ENCODE data around the gene MPPE1. TPM values are rescaled to one million over a fixed set of nuclear protein-coding genes. Genes with fewer than 3 reads are reported as not detected.

Gene MPPE1
- total and polyA plus RNA-seq, 9 of the 15 experiments (the other 6 are each of a cell fraction or from before 2014, with no cell fraction given) = 10.7 to 19.5 (median 13.3) TPM

DNA sequence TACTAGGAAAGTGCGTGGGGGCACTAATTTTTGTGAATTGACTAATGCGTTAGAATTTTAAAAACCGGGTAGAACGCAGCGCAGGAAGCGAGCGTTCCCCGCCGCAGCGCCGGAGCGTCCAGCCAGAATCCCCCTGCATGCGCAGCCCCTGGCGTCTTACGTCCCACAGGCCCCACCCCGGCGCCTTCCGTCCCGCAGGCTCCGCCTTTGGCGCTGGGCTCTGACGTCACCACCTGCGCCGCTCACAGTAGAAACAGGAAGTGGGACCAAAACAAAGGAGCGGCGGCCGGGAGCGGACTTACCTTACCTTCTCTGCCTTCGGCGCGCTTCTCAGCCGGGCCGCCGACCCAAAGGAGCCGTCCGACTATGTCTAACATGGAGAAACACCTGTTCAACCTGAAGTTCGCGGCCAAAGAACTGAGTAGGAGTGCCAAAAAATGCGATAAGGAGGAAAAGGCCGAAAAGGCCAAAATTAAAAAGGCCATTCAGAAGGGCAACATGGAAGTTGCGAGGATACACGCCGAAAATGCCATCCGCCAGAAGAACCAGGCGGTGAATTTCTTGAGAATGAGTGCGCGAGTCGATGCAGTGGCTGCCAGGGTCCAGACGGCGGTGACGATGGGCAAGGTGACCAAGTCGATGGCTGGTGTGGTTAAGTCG, 56.8 kb downstream of the MPPE1 start, which contains the start of gene CHMP1B (continued):
- TF ChIP-seq CSDE1 (IDR thresholded peaks at IDR 0.05) = peak in 1 of 2 experiments; percentile 68; a peak in 2 of 4 replicates
- no peak for TF ChIP-seq FIP1L1 (IDR thresholded peaks at IDR 0.05; ENCODE audit: low read depth, low read length, poor library complexity, severe bottlenecking)
- TF ChIP-seq ZBTB1 (CRISPR knock-in tag; IDR thresholded peaks at IDR 0.05; ENCODE audit: borderline replicate concordance, low read depth) = no peak
- no peak for TF ChIP-seq NR2C1 (IDR thresholded peaks at IDR 0.05)
- TF ChIP-seq NR2C1 (tag; IDR thresholded peaks at IDR 0.05) = no peak
- TF ChIP-seq ZNF551 (CRISPR knock-in tag; IDR thresholded peaks at IDR 0.05) = no peak
- TF ChIP-seq FOXM1 (IDR thresholded peaks at IDR 0.05; ENCODE audit: low read depth) = no peak; the same call in 1 of the 2 replicates
- no peak for TF ChIP-seq FOXM1 (CRISPR knock-in tag; IDR thresholded peaks at IDR 0.05; ENCODE audit: low read depth)
- TF ChIP-seq NFYB (IDR thresholded peaks at IDR 0.05; ENCODE audit: extremely low read depth, insufficient read length) = no peak
- no peak for TF ChIP-seq HES1 (IDR thresholded peaks at IDR 0.05; ENCODE audit: low read depth)
- TF ChIP-seq IFI16 (CRISPR knock-in tag; IDR thresholded peaks at IDR 0.05) = no peak
- no peak for TF ChIP-seq RAD51 (IDR thresholded peaks at IDR 0.05; ENCODE audit: borderline replicate concordance, low read depth)
- TF ChIP-seq MED1 (CRISPR knock-in tag; IDR thresholded peaks at IDR 0.05; ENCODE audit: borderline replicate concordance) = no peak
- no peak for TF ChIP-seq SP2 (IDR thresholded peaks at IDR 0.05; ENCODE audit: extremely low read depth, low read depth, low read length, poor library complexity, severe bottlenecking)
- TF ChIP-seq SIRT6 (IDR thresholded peaks at IDR 0.05; ENCODE audit: low read depth, low read length) = no peak
- TF ChIP-seq ZKSCAN1 (IDR thresholded peaks at IDR 0.05; ENCODE audit: low read depth, low read length) = peak; percentile 66; the same call in 1 of the 2 replicates
- no peak; a peak in 1 of 4 replicates for TF ChIP-seq KDM4B (IDR thresholded peaks at IDR 0.05; ENCODE audit: borderline replicate concordance in 2 of 2, low read depth in 1 of 2)
- no peak for TF ChIP-seq SRSF9 (IDR thresholded peaks at IDR 0.05; ENCODE audit: borderline replicate concordance, low read depth, low read length)
- no peak for TF ChIP-seq TARDBP (IDR thresholded peaks at IDR 0.05)
- no peak for TF ChIP-seq TAL1 (IDR thresholded peaks at IDR 0.05)
- TF ChIP-seq MCM2 (IDR thresholded peaks at IDR 0.05; ENCODE audit: low read depth) = no peak
- TF ChIP-seq BCL6 (CRISPR knock-in tag; IDR thresholded peaks at IDR 0.05) = no peak
